HepG2 (cell line): ENCODE measurements around the gene INO80. TPM values are rescaled to one million over a fixed set of nuclear protein-coding genes. Genes with fewer than 3 reads are reported as not detected.
A peak's percentile ranks its signal among the peaks of the same experiment; 100 is the strongest.

Experiments used
- AKNA ChIP-seq: sonication (generic); formaldehyde crosslinking; IDR thresholded peaks from 2 replicates; pipeline ENCODE4 v1.4.0; 2020; ENCODE audit warnings: missing genetic modification reagents, borderline replicate concordance
- ASH2L ChIP-seq: fragments of 300-600, 200-600 bp; sonication (generic); IDR thresholded peaks from 2 replicates; pipeline ENCODE4 v1.7.0; 2017; ENCODE audit warnings: low read depth, mild to moderate bottlenecking, moderate library complexity, mixed read lengths, low read length; ENCODE audit not compliant: insufficient read length
- FOXC1 ChIP-seq: sonication (generic); formaldehyde crosslinking; IDR thresholded peaks from 2 replicates; pipeline ENCODE4 v1.8.0; 2022; ENCODE audit warnings: mild to moderate bottlenecking, missing genetic modification reagents, borderline replicate concordance
- HMG20A ChIP-seq: IDR thresholded peaks from 2 replicates; pipeline ENCODE4 v1.6.1; 2016; ENCODE audit warnings: borderline replicate concordance
- IRF9 ChIP-seq: sonication (generic); formaldehyde crosslinking; IDR thresholded peaks from 2 replicates; pipeline ENCODE4 v1.8.0; 2022; ENCODE audit warnings: missing genetic modification reagents, mild to moderate bottlenecking, borderline replicate concordance
- ISX ChIP-seq: sonication (generic); formaldehyde crosslinking; conservative IDR thresholded peaks from 2 replicates; pipeline ENCODE4 v1.5.0; 2020; ENCODE audit warnings: missing genetic modification reagents
- NR0B2 ChIP-seq: sonication (generic); formaldehyde crosslinking; IDR thresholded peaks from 2 replicates; pipeline ENCODE4 v1.4.0; 2020; ENCODE audit warnings: mild to moderate bottlenecking, missing genetic modification reagents
- SRSF4 ChIP-seq: fragments of 200-400 bp; formaldehyde crosslinking; IDR thresholded peaks from one replicate; pipeline ENCODE4 v1.6.1; 2018; ENCODE audit warnings: mild to moderate bottlenecking, low read depth, low read length, moderate library complexity; ENCODE audit not compliant: poor library complexity, severe bottlenecking
- THAP11 ChIP-seq: IDR thresholded peaks from 2 replicates; pipeline ENCODE4 v1.6.1; 2016; ENCODE audit warnings: missing biosample characterization, missing genetic modification reagents
- ZHX2 ChIP-seq, 2 experiments: sonication (generic) in 1 of 2; formaldehyde crosslinking in 1 of 2; IDR thresholded peaks; 2 replicates each; pipeline versions ENCODE4 v1.6.1 to v1.9.0; 2014 to 2022; ENCODE audit warnings: antibody characterized with exemption in 1 of 2, borderline replicate concordance in 1 of 2, inconsistent platforms in 1 of 2, low read depth in 1 of 2, missing genetic modification reagents in 1 of 2
- ZNF138 ChIP-seq: sonication (generic); formaldehyde crosslinking; IDR thresholded peaks from 2 replicates; pipeline ENCODE4 v1.5.0; 2020; ENCODE audit warnings: mild to moderate bottlenecking, low read depth, missing genetic modification reagents
- ZNF530 ChIP-seq: sonication (generic); formaldehyde crosslinking; IDR thresholded peaks from 2 replicates; pipeline ENCODE4 v1.5.0; 2020; ENCODE audit warnings: low read depth, mild to moderate bottlenecking, missing genetic modification reagents
- ZNF562 ChIP-seq: sonication (generic); formaldehyde crosslinking; IDR thresholded peaks from 2 replicates; pipeline ENCODE4 v1.8.0; 2022; ENCODE audit warnings: missing genetic modification reagents, borderline replicate concordance
- ZNF629 ChIP-seq: sonication (generic); formaldehyde crosslinking; conservative IDR thresholded peaks from 2 replicates; pipeline ENCODE4 v1.5.0; 2020; ENCODE audit warnings: missing genetic modification reagents
- ZNF652 ChIP-seq: IDR thresholded peaks from 2 replicates; pipeline ENCODE4 v1.6.1; 2016; ENCODE audit warnings: low read depth, borderline replicate concordance
- polyA plus RNA-seq, 8 experiments: library from polyadenylated mRNA; depleted of rRNA in 3 of 8; stranded (reverse) in 7 of 8; unstranded in 1 of 8; fragments of >200 nt; fragmentation: Illumina TruSeq in 4 of 8; extraction: Trizol in 4 of 8; gene quantifications; 2 replicates each; pipeline versions ENCODE4 v1.2.1 to v1.2.3, GENCODE V29; 2011 to 2016; ENCODE audit warnings: low read depth in 4 of 8, missing spikeins in 1 of 8, mixed read lengths in 1 of 8; ENCODE audit not compliant: insufficient read depth in 1 of 8
- total RNA-seq, 5 experiments: library from RNA; depleted of rRNA; stranded (reverse); fragments of >200 nt; fragmentation: Illumina TruSeq; extraction: Trizol; gene quantifications; 2 replicates each; pipeline ENCODE4 v1.2.3, GENCODE V29; 2016; ENCODE audit warnings: low read depth in 1 of 5

Gene INO80
- total and polyA plus RNA-seq, 2 of the 13 experiments (the other 11 are each of a cell fraction or from before 2014, with no cell fraction given): 3.6 to 14.8 TPM

GRCh38 chr15:41116116-41116961 is at the start of gene INO80 (continued):
- TF ChIP-seq ZHX2 (IDR thresholded peaks at IDR 0.05; ENCODE audit: low read depth) (peak; percentile 65; the same call in 1 of the 2 replicates), ZHX2 (CRISPR knock-in tag; IDR thresholded peaks at IDR 0.05; ENCODE audit: borderline replicate concordance) (no peak), IRF9 (CRISPR knock-in tag) (peak; percentile 86; the same call in 1 of the 2 replicates), NR0B2 (CRISPR knock-in tag) (no peak), ZNF562 (no peak), SRSF4 (no peak), ZNF652 (CRISPR knock-in tag) (no peak), ASH2L (peak; percentile 95), THAP11 (peak; percentile 85), ZNF138 (CRISPR knock-in tag) (no peak), ZNF530 (CRISPR knock-in tag) (no peak), HMG20A (no peak), ISX (CRISPR knock-in tag) (no peak), FOXC1 (CRISPR knock-in tag) (no peak; the same call in 1 of the 2 replicates), AKNA (CRISPR knock-in tag) (no peak), ZNF629 (no peak)
